Body of pancreas (tissue), 4 donors: ENCODE measurements around the gene GGT1. TPM values are rescaled to one million over a fixed set of nuclear protein-coding genes. Genes with fewer than 3 reads are reported as not detected.

Source experiments
- ATAC-seq: fragments of 150-250 bp; one replicate; pipeline ENCODE4 v1.9.1; 2016
- DNase-seq, 4 donors: peaks; one replicate each; pipeline ENCODE4 v3.0.0-alpha.2; 2019
- H3K27ac ChIP-seq, 4 donors: fragments of 200-600 bp; sonication (generic); 1 replicate in 3 of 4; 2 replicates in 1 of 4; pipeline versions ENCODE4 v1.5.1 to v1.6.1; 2016 to 2019; ENCODE audit warnings: mild to moderate bottlenecking in 1 of 4, mixed read lengths in 1 of 4, moderate library complexity in 1 of 4
- H3K27me3 ChIP-seq, 2 donors: fragments of 200-600 bp; sonication (generic); one replicate each; pipeline ENCODE4 v1.6.0; 2016; ENCODE audit warnings: mild to moderate bottlenecking in 1 of 2
- H3K36me3 ChIP-seq, 2 donors: fragments of 200-600 bp; sonication (generic); replicated peaks in 1 of 2; 2 replicates each; pipeline ENCODE4 v1.5.1; 2016; ENCODE audit warnings: low read depth in 2 of 2; ENCODE audit not compliant: insufficient read depth in 1 of 2
- H3K4me1 ChIP-seq: fragments of 200-600 bp; sonication (generic); one replicate; pipeline ENCODE4 v1.6.0; 2016
- H3K4me3 ChIP-seq, 2 donors: fragments of 200-600 bp; sonication (generic); 1 replicate in 1 of 2; 2 replicates in 1 of 2; pipeline ENCODE4 v1.5.1; 2016 to 2019
- H3K9me3 ChIP-seq, 3 donors: fragments of 200-600 bp; sonication (generic); 1 replicate in 2 of 3; 2 replicates in 1 of 3; pipeline ENCODE4 v1.5.1; 2016
- POLR2A ChIP-seq, 3 donors: fragments of 450-650 bp; IDR thresholded peaks; one replicate each; pipeline ENCODE4 v1.6.1; 2016; ENCODE audit warnings: antibody characterized with exemption in 3 of 3, mild to moderate bottlenecking in 2 of 3
- WGBS, 2 donors: methylation state at CpG; one replicate each; pipeline ENCODE4 v1.1.5; 2017; 5-methylcytosine and 5-hydroxymethylcytosine counted together
- intact Hi-C: fragments of 100-400 bp; cut with DNase I; formaldehyde crosslinking; loops from one replicate; pipeline ENCODE4 v1.15.1; 2023
- total RNA-seq, 2 donors: library from RNA; depleted of rRNA; stranded (reverse); fragments of >200 nt; gene quantifications; one replicate each; pipeline ENCODE4 v1.1.0, GENCODE V29; 2016
- TF ChIP-seq, protein P1 (sequence below), 7 experiments: fragments of 450-650 bp in 4 of 7; fragments of 200-600 bp in 3 of 7; sonication (generic) in 3 of 7; IDR thresholded peaks; one replicate each; pipeline ENCODE4 v1.5.1; 2016 to 2019; ENCODE audit warnings: antibody characterized with exemption in 7 of 7

The GGT1 gene
- total RNA-seq, 2 donors from 2014 or later = 45.4 to 58.7 TPM

DNA sequence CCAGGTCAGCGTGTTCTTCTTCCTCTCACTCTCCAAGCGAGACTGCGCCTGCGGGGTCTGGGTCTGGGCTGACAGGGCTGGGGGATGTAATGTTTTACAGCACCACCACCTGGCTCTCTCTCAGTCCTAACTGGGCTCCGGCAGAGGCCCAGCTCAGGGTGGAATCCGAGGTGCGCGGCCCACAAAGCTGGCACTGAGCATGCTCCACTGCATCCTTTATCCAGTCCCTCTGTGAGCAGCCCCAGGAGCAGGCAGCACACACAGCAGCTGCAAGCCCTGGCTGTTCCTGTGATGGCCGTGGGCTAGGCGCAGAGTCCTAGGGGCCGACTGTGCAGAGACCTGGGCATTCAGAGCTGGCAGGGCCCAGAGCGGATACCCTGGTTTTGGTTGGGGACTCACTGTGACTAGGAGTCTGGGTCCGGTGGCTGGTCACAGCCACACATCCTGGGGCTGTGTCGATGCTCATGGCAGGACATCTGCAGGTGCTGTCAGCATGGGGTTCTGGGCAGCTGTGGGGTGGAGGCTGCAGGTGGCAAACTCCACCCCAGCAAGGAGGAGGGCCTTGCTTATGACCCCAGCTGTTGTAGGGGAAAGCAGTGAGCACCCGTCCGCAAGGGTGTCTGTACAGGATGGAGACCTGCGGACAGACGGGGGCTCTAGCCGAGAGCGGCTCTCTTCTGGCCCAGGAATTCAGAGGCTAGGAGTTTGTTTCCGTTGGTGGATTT is 14.1 kb upstream of the GGT1 start:
- Histone ChIP-seq H3K36me3 (no peaks in the 10 kb centered on the region), H3K27ac (peak overlapping the region; percentile 59 to 76 (median 68)), H3K4me3 (no peak overlapping the region), H3K9me3 (no peaks in the 10 kb centered on the region), H3K27me3 (no peaks in the 10 kb centered on the region), H3K4me1 (peaks cover 61% of the 10 kb centered on the region)
- ATAC-seq (no peak), DNase-seq (no peak)
- intact Hi-C loops = no loop called here
- TF ChIP-seq, protein P1, sequence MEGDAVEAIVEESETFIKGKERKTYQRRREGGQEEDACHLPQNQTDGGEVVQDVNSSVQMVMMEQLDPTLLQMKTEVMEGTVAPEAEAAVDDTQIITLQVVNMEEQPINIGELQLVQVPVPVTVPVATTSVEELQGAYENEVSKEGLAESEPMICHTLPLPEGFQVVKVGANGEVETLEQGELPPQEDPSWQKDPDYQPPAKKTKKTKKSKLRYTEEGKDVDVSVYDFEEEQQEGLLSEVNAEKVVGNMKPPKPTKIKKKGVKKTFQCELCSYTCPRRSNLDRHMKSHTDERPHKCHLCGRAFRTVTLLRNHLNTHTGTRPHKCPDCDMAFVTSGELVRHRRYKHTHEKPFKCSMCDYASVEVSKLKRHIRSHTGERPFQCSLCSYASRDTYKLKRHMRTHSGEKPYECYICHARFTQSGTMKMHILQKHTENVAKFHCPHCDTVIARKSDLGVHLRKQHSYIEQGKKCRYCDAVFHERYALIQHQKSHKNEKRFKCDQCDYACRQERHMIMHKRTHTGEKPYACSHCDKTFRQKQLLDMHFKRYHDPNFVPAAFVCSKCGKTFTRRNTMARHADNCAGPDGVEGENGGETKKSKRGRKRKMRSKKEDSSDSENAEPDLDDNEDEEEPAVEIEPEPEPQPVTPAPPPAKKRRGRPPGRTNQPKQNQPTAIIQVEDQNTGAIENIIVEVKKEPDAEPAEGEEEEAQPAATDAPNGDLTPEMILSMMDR (IDR thresholded peaks at IDR 0.05) = no peak
- peak in 2 of 3 donors; percentile 27 to 39 for TF ChIP-seq POLR2A (IDR thresholded peaks at IDR 0.05)
- 68 to 72% methylated on average over 6 to 21 of the region's 21 CpGs for WGBS, 2 donors

DNA sequence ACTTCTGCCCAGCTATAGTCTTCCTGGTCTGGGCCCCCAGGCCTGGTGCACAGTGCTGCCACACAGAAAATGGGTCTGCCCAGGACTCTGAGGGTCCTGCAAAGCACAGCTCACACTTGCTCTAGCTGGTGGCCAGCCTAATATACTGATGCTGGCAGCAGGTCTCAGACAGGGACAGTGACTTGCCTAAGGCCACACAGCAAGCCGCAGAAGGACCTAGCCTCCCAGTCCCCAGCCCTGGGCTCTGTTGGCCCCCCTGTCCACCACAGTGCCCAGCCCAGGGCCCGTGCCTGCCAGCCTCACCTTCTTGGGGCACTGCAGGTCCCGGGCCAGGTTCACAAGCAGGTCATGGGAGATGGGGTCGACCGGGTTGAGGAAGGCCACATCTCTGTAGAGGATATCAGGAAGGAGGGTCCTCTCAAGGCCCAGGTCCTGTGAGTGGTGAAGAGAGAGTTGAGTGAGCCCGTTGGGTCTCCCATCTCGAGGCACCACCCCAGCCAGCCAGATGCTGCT is 13.4 kb upstream of the GGT1 start:
- no peak for ATAC-seq
- intact Hi-C loops = no loop called here
- peak overlapping the region in 3 of 4 donors; percentile 59 to 76 (median 73) for H3K27ac ChIP-seq
- H3K27me3 ChIP-seq = no peaks in the 10 kb centered on the region
- H3K36me3 ChIP-seq = no peaks in the 10 kb centered on the region
- no peak for DNase-seq
- TF ChIP-seq POLR2A (IDR thresholded peaks at IDR 0.05) = no peak
- TF ChIP-seq, protein P1 (IDR thresholded peaks at IDR 0.05) = no peak
- no peaks in the 10 kb centered on the region for H3K9me3 ChIP-seq
- peaks cover 62% of the 10 kb centered on the region for H3K4me1 ChIP-seq
- 79 to 80% methylated on average over 2 to 7 of the region's 7 CpGs for WGBS, 2 donors
- no peak overlapping the region for H3K4me3 ChIP-seq

DNA sequence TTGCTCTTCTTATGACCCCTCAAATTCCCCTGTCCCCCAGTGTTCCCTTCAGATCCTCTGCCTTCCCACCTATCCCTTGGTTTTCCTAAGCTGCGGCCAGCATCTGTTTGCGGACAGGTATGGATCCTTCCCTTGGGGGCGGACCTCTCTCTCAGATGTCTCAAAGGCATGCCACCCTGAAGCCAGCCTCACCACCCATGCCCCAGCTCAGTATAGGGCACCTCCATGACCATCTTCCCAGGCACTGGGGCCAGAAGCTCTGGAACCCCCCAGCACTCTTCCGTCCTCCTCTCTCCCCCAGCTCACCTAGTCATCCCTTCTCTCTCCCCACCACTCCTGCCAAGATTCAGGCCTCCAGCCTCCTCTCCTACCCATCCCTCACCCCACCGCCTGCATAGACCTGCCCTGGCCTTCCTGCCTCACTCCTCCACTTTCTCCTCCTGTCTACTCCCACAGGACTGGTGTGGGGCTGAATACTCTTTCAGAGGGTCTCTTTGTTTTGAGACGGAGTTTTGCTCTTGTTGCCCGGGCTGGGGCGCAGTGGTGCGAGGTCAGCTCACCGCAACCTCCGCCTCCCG is 12.3 kb upstream of the GGT1 start:
- DNase-seq = no peak
- Histone ChIP-seq H3K4me1 (peaks cover 60% of the 10 kb centered on the region), H3K27ac (peak overlapping the region in 1 of 4 donors; percentile 76), H3K9me3 (no peaks in the 10 kb centered on the region), H3K27me3 (no peaks in the 10 kb centered on the region), H3K4me3 (no peak overlapping the region), H3K36me3 (no peaks in the 10 kb centered on the region)
- TF ChIP-seq POLR2A (IDR thresholded peaks at IDR 0.05) = no peak
- TF ChIP-seq, protein P1 (IDR thresholded peaks at IDR 0.05) = no peak
- 95% methylated on average over 12 of the region's 12 CpGs for WGBS, 2 donors
- intact Hi-C loops = no loop called here
- no peak for ATAC-seq

DNA sequence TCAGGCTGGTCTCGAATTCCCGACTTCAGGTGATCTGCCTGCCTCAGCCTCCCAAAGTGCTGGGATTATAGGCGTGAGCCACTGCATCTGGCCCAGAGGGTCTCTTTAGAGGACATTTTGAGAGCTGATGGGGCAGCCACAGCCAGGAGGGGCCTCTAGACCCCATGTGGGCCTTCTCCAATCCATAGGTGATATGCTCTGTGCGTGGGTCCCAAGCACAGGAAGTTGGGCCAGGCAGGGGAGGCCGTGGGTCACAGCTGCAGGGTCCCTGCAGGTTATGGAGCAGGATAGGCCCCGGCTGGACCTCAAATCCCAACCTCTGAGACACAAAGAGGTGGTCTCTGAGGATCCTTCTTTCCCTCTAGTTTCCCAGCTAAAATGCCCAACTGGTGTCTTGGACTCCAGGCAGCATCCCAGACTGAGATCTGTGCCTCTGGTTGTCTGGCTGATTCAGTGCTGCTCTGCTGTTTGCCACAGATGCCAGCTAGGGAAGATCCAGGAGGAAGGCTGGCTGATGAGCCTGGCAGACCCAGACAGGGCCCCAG is 11.6 kb upstream of the GGT1 start:
- Histone ChIP-seq H3K36me3 (no peaks in the 10 kb centered on the region), H3K27ac (peak overlapping the region in 2 of 4 donors; percentile 76 to 83), H3K4me1 (peaks cover 59% of the 10 kb centered on the region), H3K4me3 (no peak overlapping the region), H3K9me3 (no peaks in the 10 kb centered on the region), H3K27me3 (no peaks in the 10 kb centered on the region)
- TF ChIP-seq POLR2A (IDR thresholded peaks at IDR 0.05) = no peak
- ATAC-seq (no peak), DNase-seq (no peak)
- intact Hi-C loops = no loop called here
- WGBS, 2 donors = 87 to 100% methylated on average over 3 to 6 of the region's 6 CpGs

DNA sequence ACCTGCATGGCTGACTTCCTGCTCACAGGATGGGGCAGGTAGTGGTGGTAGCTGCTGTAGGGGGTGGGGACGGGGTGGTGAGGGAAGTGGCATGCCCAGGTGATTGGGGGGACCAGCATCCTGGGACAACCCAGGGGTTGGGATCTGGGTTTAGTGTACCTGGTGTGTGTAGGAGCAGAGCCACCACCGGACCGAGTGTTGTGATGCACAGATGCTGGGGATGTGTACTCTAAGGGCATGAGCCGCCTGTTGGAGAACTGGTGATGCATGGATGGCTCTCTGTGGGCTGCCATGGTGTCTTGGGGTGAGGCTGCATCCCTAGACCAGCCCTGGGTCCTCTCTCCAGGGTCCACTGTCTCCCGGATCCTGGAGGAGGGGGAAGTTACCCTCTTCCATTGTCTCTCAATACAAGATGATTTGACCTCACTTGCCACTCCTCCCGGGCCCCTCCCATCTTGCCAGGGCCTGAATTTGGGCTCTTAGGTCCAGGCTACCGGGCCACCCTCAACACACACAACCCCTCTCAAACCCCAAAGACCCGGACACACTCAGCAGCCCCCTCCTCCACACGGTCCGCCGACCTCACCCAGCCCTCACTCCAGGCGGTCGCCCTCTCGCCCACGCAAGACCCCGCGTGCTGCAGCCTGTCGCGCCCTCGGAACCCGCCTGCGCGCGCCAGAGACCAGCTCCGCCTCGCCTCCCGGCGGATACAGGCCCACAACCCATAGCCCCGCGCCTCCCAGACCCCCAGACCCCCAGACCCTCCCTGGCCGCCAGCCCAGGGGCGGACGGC is 10.7 kb upstream of the GGT1 start:
- DNase-seq = peak in 1 of 4 donors; percentile 35
- no peak for TF ChIP-seq POLR2A (IDR thresholded peaks at IDR 0.05)
- TF ChIP-seq, protein P1 (IDR thresholded peaks at IDR 0.05) = no peak
- no peaks in the 10 kb centered on the region for H3K36me3 ChIP-seq
- intact Hi-C loops = no loop called here
- peak overlapping the region; percentile 35 to 83 (median 79) for H3K27ac ChIP-seq
- peaks cover 59% of the 10 kb centered on the region for H3K4me1 ChIP-seq
- no peaks in the 10 kb centered on the region for H3K27me3 ChIP-seq
- WGBS, 2 donors = 11 to 12% methylated on average over 19 to 33 of the region's 33 CpGs
- ATAC-seq = peak; percentile 0
- H3K4me3 ChIP-seq = peak overlapping the region; percentile 21 to 38
- H3K9me3 ChIP-seq = no peaks in the 10 kb centered on the region
